Stimulated activated CD8-positive, alpha-beta memory T cell treated with anti-CD3 and anti-CD28 coated beads, Interleukin-12 subunit alpha, Interleukin-12 subunit beta, amount 100 ng/mL, for 24 hours (primary cell): ENCODE data around the gene MAGI2.

ENCODE experiments used
- DNase-seq: peaks from one replicate; pipeline ENCODE4 v3.0.0-alpha.2; 2020; ENCODE audit errors: extremely low read depth

The MAGI2 gene

GRCh38 chr7:79453558-79454360 lies at the start of gene MAGI2:
Gene MAGI2, minus strand, starts transcription at chr7:79453667. Its CDS starts 347 bp downstream, at chr7:79453320.
- no peak for DNase-seq

GRCh38 chr7:79502151-79502550 lies 48.7 kb upstream of the MAGI2 start:
- DNase-seq = no peak

- DNase-seq = no peak
These were observed 47.3 kb upstream of the MAGI2 start for GRCh38 chr7:79500759-79501158.

- DNase-seq = no peak
These were observed 44.3 kb upstream of the MAGI2 start for GRCh38 chr7:79497728-79498127.

GRCh38 chr7:79495544-79496272 lies 42.2 kb upstream of the MAGI2 start:
- no peak for DNase-seq

GRCh38 chr7:79494046-79494445 lies 40.6 kb upstream of the MAGI2 start:
- DNase-seq = no peak

GRCh38 chr7:79489371-79489770 lies 35.9 kb upstream of the MAGI2 start:
- DNase-seq = no peak

- DNase-seq = no peak
These were observed 24.9 kb upstream of the MAGI2 start for GRCh38 chr7:79478386-79478785.

- DNase-seq = no peak
These were observed 22.0 kb upstream of the MAGI2 start for GRCh38 chr7:79475455-79475854.

GRCh38 chr7:79471699-79472098 lies 18.2 kb upstream of the MAGI2 start:
- DNase-seq = no peak

GRCh38 chr7:79471283-79471682 lies 17.8 kb upstream of the MAGI2 start:
- DNase-seq = no peak

GRCh38 chr7:79465551-79465950 lies 12.1 kb upstream of the MAGI2 start:
- no peak for DNase-seq

- DNase-seq = no peak
These were observed 10.6 kb upstream of the MAGI2 start for GRCh38 chr7:79464051-79464450.

- DNase-seq = no peak
These were observed 8.9 kb upstream of the MAGI2 start for GRCh38 chr7:79462390-79462789.

GRCh38 chr7:79461660-79462059 lies 8.2 kb upstream of the MAGI2 start:
- DNase-seq = no peak

GRCh38 chr7:79459381-79459780 lies 5.9 kb upstream of the MAGI2 start:
- no peak for DNase-seq

- DNase-seq = no peak
These were observed 5.3 kb upstream of the MAGI2 start for GRCh38 chr7:79458796-79459195.

- DNase-seq = no peak
These were observed 1.8 kb upstream of the MAGI2 start for GRCh38 chr7:79455173-79455790.

- no peak for DNase-seq
These were observed 994 bp upstream of the MAGI2 start for GRCh38 chr7:79454361-79454960.

GRCh38 chr7:79453266-79453557 lies 255 bp downstream of the MAGI2 start:
- no peak for DNase-seq

- no peak for DNase-seq
These were observed 787 bp downstream of the MAGI2 start for GRCh38 chr7:79452495-79453265.

GRCh38 chr7:79452032-79452494 lies 1.4 kb downstream of the MAGI2 start:
- DNase-seq = no peak
